ENCODE data around the gene KRT74.

- TF ChIP-seq SMARCA5 (IDR thresholded peaks at IDR 0.05) (no peak), CTCF (IDR thresholded peaks at IDR 0.05 in 2 of 3, conservative IDR thresholded peaks at IDR 0.05 in 1 of 3; ENCODE audit: insufficient read depth in 2 of 3, low read depth in 1 of 3, low read length in 3 of 3) (no peak), BCLAF1 (IDR thresholded peaks at IDR 0.05; ENCODE audit: borderline replicate concordance in 1 of 2, control insufficient read depth in 1 of 2, low read depth in 2 of 2, low read length in 1 of 2) (no peak)
Observed at GRCh38 chr12:52531566-52532300, 41.9 kb downstream of the KRT74 start.
